D341Med (cell line): ENCODE measurements around the gene ZNF358.
"Not testable (repeated sequence)": the region's sequence is repeated elsewhere in the genome, so short reads cannot be mapped to it uniquely, and the experiment has no call there.

Source experiments
- DNase-seq: peaks from one replicate; pipeline ENCODE4 v3.0.0; 2012; ENCODE audit warnings: low spot score

The ZNF358 gene

GRCh38 chr19:7535998-7536695 is 20.2 kb downstream of the ZNF358 start:
- DNase-seq, result no peak

GRCh38 chr19:7538990-7539389 is 23.1 kb downstream of the ZNF358 start:
- not testable (repeated sequence) for DNase-seq

DNA sequence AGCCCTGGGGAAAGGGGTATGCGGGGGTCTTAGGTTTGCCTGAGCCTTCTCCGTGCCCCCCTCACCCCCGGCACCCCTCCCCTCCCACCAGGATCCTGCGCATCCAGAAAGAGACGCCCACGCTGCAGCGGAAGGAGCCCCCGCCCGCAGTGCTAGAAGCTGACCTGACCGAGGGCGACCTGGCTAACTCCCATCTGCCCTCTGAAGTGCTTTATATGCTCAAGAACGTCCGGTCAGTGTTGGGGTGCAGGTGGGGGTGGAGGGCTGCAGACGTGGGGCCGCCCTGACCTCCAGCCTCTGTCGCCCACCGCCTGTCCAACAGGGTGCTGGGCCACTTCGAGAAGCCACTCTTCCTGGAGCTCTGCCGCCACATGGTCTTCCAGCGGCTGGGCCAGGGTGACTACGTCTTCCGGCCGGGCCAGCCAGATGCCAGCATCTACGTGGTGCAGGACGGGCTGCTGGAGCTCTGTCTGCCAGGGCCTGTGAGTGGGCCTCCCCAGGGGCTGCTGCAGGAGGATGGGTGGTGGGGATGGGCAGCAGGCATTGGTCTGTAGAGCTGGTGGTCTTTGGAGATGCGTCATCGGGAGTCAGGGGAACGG is 24.0 kb downstream of the ZNF358 start:
- no peak for DNase-seq

DNA sequence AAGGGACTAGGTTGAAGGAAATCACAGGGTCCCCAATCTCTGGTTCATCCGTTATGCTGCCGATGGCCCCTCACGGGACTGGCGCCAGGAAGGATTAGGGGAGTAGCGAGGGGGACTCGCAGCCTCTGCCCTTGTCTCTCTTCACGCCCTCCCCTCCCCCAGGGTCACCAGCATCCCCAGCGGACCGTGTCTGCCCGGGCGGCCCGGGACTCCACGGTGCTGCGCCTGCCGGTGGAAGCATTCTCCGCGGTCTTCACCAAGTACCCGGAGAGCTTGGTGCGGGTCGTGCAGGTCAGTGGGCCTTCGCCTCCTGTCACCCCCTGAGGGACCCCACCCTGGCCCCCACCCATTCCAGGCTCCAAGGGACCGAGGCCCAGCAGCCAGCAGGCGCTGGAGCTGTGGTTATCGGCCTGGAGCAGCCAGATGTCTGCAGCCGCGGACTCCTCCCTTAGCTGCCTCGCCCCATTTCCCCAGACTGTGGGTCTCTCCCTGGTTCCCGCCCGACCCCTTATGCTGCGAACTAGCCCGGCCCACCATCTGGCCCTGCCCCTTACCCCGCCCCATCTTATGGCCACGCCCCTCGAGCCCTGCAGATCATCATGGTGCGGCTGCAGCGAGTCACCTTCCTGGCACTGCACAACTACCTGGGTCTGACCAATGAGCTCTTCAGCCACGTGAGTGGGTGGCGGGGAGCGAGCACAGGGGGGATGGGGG is 25.0 kb downstream of the ZNF358 start:
- DNase-seq, result no peak

DNA sequence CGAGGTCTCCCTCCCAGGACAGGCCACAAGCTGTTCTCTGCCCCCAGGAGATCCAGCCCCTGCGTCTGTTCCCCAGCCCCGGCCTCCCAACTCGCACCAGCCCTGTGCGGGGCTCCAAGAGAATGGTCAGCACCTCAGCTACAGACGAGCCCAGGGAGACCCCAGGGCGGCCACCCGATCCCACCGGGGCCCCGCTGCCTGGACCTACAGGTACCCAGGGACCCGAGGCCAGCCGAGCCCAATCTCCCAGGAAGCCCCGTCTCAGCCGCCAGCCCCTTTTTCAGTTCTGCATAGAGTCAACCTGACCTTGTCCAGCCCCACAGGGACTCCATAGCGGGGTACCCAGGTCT is 25.5 kb downstream of the ZNF358 start:
- DNase-seq, result no peak

- DNase-seq, result no peak
Measured at GRCh38 chr19:7541828-7542443, 26.0 kb downstream of the ZNF358 start.

DNA sequence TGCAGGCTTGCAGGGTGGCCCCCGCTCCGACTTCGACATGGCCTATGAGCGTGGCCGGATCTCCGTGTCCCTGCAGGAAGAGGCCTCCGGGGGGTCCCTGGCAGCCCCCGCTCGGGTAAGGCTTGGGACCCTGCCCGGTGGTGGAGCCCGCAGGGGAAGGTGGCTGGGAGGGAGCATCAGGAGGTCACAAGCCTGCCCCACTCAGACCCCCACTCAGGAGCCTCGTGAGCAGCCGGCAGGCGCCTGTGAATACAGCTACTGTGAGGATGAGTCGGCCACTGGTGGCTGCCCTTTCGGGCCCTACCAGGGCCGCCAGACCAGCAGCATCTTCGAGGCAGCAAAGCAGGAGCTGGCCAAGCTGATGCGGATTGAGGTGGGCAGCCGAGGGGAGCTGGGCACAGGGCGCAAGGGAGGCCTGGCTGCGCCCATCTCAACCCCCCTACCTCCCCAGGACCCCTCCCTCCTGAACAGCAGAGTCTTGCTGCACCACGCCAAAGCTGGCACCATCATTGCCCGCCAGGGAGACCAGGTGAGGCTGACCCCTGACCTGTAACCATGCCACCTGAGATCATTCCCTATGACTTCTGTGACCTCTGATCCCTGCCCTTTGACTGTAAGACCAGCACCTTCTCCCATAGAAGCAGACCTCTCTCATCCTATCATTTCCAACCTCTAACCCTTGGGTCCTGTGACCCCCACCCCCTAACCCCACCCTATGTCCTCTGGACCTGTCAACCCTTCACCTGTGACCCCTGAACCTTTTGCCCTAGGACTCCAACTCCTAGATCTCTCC is 26.8 kb downstream of the ZNF358 start:
- DNase-seq, result no peak

GRCh38 chr19:7544626-7545025 is 28.7 kb downstream of the ZNF358 start:
- DNase-seq, result no peak

DNA sequence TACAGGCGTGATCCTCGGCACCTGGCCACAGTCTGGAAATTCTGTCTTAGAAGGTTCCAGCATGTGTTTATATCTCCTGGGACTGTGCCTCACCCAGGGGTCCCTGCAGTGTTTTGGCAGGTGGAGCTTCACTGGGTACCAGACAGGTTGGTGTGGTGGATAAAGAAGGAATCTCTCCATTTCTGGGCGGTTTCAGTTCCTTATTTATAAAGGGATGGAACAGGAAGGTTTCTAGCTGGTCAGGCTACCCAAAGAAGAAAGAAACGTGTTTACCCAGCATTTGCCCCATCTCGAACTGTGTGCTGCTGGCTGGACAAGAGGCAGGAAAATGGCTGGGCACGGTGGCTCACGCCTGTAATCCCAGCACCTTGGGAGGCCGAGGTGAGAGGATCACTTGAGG is 29.4 kb downstream of the ZNF358 start:
- no peak for DNase-seq

GRCh38 chr19:7545904-7546303 is 30.0 kb downstream of the ZNF358 start:
- no peak for DNase-seq

DNA sequence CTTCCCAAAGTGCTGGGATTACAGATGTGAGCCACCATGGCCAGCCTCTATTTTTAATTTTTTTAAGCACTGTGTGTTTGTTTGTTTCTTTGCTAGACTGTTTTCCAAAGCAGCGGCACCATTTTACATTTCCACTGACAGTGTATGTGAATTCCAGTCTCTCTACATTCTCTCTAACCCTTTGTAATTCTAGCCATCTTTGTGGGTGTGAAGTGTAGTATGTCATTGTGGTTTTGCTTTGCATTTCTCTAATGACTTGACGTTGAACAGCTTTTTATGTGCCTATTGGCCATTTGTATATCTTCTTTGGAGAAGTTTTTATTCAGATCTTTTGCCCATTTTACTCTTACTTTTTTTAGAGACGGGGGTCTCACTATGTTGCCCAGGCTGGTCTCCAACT is 31.3 kb downstream of the ZNF358 start:
- no peak for DNase-seq

DNA sequence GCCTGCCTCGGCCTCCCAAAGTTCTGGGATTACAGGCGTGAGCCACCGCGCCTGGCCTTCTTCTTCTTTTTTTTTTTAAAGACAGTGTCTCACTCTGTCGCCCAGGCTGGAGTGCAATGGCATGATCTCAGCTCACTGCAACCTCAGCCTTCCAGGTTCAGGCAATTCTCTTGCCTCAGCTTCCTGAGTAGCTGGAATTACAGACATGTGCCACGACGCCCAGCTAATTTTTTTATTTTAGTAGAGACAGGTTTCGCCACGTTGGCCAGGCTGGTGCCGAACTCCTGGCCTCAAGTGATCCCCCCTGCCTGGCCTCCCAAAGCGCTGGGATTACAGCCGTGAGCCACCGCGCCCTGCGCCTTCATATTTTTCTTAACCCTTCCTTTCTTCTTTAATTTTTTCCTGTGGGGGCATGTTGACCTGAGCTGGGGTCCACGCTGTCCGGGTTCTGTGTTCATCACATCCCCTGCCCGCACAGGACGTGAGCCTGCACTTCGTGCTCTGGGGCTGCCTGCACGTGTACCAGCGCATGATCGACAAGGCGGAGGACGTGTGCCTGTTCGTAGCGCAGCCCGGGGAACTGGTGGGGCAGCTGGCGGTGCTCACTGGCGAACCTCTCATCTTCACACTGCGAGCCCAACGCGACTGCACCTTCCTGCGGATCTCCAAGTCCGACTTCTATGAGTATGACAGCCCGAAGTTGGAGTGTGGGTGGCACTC is 33.7 kb downstream of the ZNF358 start:
- DNase-seq, result no peak

DNA sequence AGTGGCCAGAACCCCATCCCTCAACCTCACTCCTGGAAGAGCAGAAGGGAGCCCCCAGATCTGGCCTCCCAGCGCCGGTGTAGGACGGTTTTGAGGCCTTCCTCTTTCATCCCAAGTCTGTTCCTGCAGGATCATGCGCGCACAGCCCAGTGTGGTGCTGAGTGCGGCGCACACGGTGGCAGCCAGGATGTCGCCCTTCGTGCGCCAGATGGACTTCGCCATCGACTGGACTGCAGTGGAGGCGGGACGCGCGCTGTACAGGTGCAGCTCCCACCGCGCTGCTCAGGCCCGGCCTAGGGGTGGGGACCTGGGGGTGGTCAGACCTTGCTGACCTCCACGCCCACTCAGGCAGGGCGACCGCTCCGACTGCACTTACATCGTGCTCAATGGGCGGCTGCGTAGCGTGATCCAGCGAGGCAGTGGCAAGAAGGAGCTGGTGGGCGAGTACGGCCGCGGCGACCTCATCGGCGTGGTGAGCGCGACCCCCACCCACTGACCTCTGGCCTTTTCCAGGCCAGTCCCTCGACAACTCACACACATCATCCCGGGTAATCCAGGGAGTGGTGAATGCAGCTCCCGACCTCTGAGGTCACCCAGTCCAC is 34.4 kb downstream of the ZNF358 start:
- DNase-seq, result no peak

DNA sequence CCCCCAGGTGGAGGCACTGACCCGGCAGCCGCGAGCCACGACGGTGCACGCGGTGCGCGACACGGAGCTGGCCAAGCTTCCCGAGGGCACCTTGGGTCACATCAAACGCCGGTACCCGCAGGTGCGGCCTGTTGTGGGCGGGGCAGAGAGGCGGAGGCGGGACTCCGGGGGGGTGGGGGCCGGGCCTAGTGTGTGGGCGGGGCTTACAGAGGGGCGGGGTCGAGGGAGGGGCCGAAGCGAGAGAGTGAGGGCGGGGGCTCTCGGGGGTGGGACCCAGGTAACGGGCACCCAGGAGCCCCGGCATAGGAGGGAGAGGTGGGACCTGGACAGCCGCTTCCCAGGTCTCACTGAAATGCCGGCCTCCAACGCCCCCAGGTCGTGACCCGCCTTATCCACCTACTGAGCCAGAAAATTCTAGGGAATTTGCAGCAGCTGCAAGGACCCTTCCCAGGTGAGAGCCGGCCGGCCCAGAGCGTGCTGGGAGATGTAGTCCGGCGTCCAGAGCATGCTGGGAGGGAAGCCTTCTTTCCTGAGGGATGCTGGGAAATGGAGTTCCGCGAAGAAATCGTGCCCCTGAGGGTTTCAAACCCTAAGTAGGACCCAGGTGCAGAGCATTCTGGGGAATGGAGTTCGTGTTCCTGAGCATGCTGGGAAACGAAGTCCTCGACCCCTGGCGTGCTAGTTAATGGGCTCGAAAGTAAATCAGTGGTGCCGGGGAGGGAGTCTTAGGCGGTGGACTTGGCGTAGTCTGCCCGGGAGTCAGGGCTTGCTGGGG is 35.3 kb downstream of the ZNF358 start:
- DNase-seq, result peak; percentile 81

- DNase-seq, result no peak
Measured at GRCh38 chr19:7552781-7553180, 36.9 kb downstream of the ZNF358 start.

DNA sequence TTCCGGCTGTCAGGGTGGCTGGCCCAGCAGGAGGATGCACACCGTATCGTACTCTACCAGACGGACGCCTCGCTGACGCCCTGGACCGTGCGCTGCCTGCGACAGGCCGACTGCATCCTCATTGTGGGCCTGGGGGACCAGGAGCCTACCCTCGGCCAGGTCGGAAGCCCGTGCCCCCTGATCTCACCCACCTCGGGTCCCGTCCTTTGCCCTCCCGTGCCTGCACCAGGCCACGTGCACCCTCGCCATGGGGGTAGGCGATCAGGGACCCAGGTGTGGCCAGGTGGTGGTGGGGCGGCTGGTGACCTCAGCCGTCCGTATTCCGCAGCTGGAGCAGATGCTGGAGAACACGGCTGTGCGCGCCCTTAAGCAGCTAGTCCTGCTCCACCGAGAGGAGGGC is 38.7 kb downstream of the ZNF358 start:
- no peak for DNase-seq

DNA sequence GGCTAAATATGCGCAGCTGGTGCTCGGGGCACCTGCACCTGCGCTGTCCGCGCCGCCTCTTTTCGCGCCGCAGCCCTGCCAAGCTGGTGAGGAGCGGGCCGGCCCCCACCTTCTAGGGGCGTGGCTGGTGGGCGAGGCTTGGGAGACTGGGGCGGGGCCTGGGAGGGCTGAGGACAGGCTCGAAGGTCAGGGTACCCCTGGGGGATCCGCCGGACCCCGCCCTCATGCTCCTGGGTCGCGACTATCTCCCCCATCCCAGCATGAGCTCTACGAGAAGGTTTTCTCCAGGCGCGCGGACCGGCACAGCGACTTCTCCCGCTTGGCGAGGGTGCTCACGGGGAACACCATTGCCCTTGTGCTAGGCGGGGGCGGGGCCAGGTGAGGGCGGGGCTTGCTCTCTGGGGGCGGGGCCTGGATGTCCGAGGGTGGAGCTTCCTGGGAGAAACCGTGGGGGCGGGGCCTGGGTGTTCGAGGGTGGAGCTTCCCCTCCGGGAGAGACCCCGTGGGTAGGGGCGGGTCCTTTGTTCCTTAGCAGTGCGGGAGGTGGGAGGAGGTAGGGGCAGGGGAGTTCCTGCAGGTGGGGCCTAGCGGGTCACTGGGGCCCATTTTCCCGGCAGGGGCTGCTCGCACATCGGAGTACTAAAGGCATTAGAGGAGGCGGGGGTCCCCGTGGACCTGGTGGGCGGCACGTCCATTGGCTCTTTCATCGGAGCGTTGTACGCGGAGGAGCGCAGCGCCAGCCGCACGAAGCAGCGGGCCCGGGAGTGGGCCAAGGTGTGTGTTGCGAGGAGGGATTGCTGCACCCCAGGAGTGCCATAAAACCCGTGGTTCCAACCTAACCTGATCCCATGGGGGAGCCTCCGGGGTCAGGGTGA is 39.3 kb downstream of the ZNF358 start:
- no peak for DNase-seq

GRCh38 chr19:7556696-7557315 is 40.9 kb downstream of the ZNF358 start:
- no peak for DNase-seq

DNA sequence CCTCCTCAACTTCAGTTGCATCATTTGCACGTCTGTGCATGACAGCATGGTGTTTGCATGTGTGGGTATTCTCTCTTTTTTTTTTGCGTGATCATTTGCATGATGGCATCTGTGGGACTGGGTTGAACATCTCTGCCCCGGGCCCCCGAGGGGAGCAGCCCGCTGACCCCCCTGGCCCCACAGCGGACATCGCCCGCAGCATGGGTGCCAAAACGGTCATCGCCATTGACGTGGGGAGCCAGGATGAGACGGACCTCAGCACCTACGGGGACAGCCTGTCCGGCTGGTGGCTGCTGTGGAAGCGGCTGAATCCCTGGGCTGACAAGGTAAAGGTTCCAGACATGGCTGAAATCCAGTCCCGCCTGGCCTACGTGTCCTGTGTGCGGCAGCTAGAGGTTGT is 42.8 kb downstream of the ZNF358 start:
- no peak for DNase-seq
